GM23338 (cell line): Measurements from ENCODE around the gene SLC13A4. TPM values are rescaled to one million over a fixed set of nuclear protein-coding genes. Genes with fewer than 3 reads are reported as not detected.
"Not testable (repeated sequence)": the region's sequence is repeated elsewhere in the genome, so short reads cannot be mapped to it uniquely, and the experiment has no call there.

Source experiments
- ATAC-seq: fragments of 200-7000 bp; cut with Tn5 transposase; 3 replicates; pipeline ENCODE4 v1.9.1; 2020
- DNase-seq: peaks from one replicate; pipeline ENCODE4 v3.0.0-alpha.2; 2015; ENCODE audit warnings: low spot score
- H2AFZ ChIP-seq: fragments of 200-600 bp; sonication (generic); 2 replicates; pipeline ENCODE4 v1.8.0; 2016; ENCODE audit warnings: antibody characterized with exemption, mild to moderate bottlenecking, moderate library complexity
- H3F3A ChIP-seq: fragments of 200-600 bp; sonication (generic); replicated peaks from 2 replicates; pipeline ENCODE4 v1.8.0; 2017; ENCODE audit warnings: antibody characterized with exemption, mixed run types, low read depth
- H3K27ac ChIP-seq: fragments of 200-600 bp; sonication (generic); 2 replicates; pipeline ENCODE4 v1.6.1; 2016; ENCODE audit warnings: low read depth
- H3K27me3 ChIP-seq: fragments of 200-600 bp; sonication (generic); 2 replicates; pipeline ENCODE4 v1.8.0; 2016; ENCODE audit warnings: mild to moderate bottlenecking, mixed run types, moderate library complexity; ENCODE audit not compliant: insufficient read depth
- H3K36me3 ChIP-seq: fragments of 200-600 bp; sonication (generic); 2 replicates; pipeline ENCODE4 v1.8.0; 2016; ENCODE audit warnings: mild to moderate bottlenecking; ENCODE audit not compliant: insufficient read depth
- H3K4me1 ChIP-seq: fragments of 200-600 bp; sonication (generic); 2 replicates; pipeline ENCODE4 v1.8.0; 2016; ENCODE audit warnings: mild to moderate bottlenecking, moderate library complexity; ENCODE audit not compliant: insufficient read depth
- H3K4me2 ChIP-seq: fragments of 200-600 bp; sonication (generic); 2 replicates; pipeline ENCODE4 v1.7.1; 2017; ENCODE audit warnings: mixed run types
- H3K4me3 ChIP-seq: fragments of 200-600 bp; sonication (generic); 2 replicates; pipeline ENCODE4 v1.6.1; 2016; ENCODE audit warnings: mixed run types
- H3K79me2 ChIP-seq: fragments of 200-600 bp; sonication (generic); replicated peaks from 2 replicates; pipeline ENCODE4 v1.8.0; 2017; ENCODE audit warnings: mild to moderate bottlenecking; ENCODE audit not compliant: insufficient read depth
- H3K9me2 ChIP-seq: fragments of 200-600 bp; sonication (generic); 2 replicates; pipeline ENCODE4 v1.8.0; 2017; ENCODE audit not compliant: insufficient read depth
- H4K20me1 ChIP-seq: fragments of 200-600 bp; sonication (generic); replicated peaks from 2 replicates; pipeline ENCODE4 v1.8.0; 2017; ENCODE audit warnings: mild to moderate bottlenecking; ENCODE audit not compliant: insufficient read depth
- H3K27ac Mint-ChIP-seq: 2 replicates; pipeline ENCODE4 v1.8.0; 2020; ENCODE audit warnings: inconsistent platforms, mild to moderate bottlenecking, moderate library complexity, mixed read lengths
- H3K27me3 Mint-ChIP-seq: 3 replicates; pipeline ENCODE4 v1.8.0; 2022; ENCODE audit warnings: low read depth, mild to moderate bottlenecking, moderate library complexity, mixed read lengths, inconsistent platforms; ENCODE audit not compliant: insufficient read depth, poor library complexity
- H3K36me3 Mint-ChIP-seq: 3 replicates; pipeline ENCODE4 v1.8.0; 2021; ENCODE audit warnings: low read depth, mild to moderate bottlenecking, inconsistent platforms, moderate library complexity, mixed read lengths
- H3K4me1 Mint-ChIP-seq: 3 replicates; pipeline ENCODE4 v1.8.0; 2020; ENCODE audit warnings: mild to moderate bottlenecking, inconsistent platforms, mixed read lengths
- H3K4me3 Mint-ChIP-seq: 3 replicates; pipeline ENCODE4 v1.8.0; 2021; ENCODE audit warnings: moderate library complexity, mild to moderate bottlenecking, inconsistent platforms, mixed read lengths
- H3K9me3 Mint-ChIP-seq: 3 replicates; pipeline ENCODE4 v1.8.0; 2020; ENCODE audit warnings: moderate library complexity, mild to moderate bottlenecking, inconsistent platforms, mixed read lengths
- CREB1 ChIP-seq: fragments of 250-450 bp; sonication (Bioruptor Pico); IDR thresholded peaks from 2 replicates; pipeline ENCODE4 v1.5.0; 2020; ENCODE audit warnings: low read depth, mild to moderate bottlenecking, moderate library complexity
- CTCF ChIP-seq, 2 experiments: fragments of 200-600 bp in 1 of 2; sonication (generic) in 1 of 2; conservative IDR thresholded peaks; 2 replicates each; pipeline versions ENCODE4 v1.5.1 to v1.6.1; 2016 to 2017; ENCODE audit warnings: antibody characterized with exemption in 2 of 2, low read depth in 2 of 2, mild to moderate bottlenecking in 2 of 2, moderate library complexity in 1 of 2
- ETS1 ChIP-seq: IDR thresholded peaks from 2 replicates; pipeline ENCODE4 v1.6.1; 2016; ENCODE audit warnings: antibody characterized with exemption
- EZH2 ChIP-seq: fragments of 200-600 bp; sonication (generic); IDR thresholded peaks from one replicate; pipeline ENCODE4 v1.8.0; 2017; ENCODE audit warnings: antibody characterized with exemption, mild to moderate bottlenecking, low read depth; ENCODE audit not compliant: unreplicated experiment
- EZH2phosphoT487 ChIP-seq: fragments of 200-600 bp; sonication (generic); IDR thresholded peaks from one replicate; pipeline ENCODE4 v1.8.1; 2018; ENCODE audit warnings: antibody characterized with exemption; ENCODE audit not compliant: unreplicated experiment
- JUNB ChIP-seq: IDR thresholded peaks from one replicate; pipeline ENCODE4 v1.6.1; 2016; ENCODE audit warnings: antibody characterized with exemption; ENCODE audit not compliant: unreplicated experiment
- NANOG ChIP-seq: IDR thresholded peaks from 2 replicates; pipeline ENCODE4 v1.6.1; 2016; ENCODE audit warnings: antibody characterized with exemption, borderline replicate concordance
- POLR2AphosphoS5 ChIP-seq: IDR thresholded peaks from 2 replicates; pipeline ENCODE4 v1.6.1; 2016; ENCODE audit warnings: antibody characterized with exemption, low read depth
- REST ChIP-seq: IDR thresholded peaks from one replicate; pipeline ENCODE4 v1.6.1; 2018; ENCODE audit warnings: antibody characterized with exemption; ENCODE audit not compliant: unreplicated experiment
- STAT1 ChIP-seq: IDR thresholded peaks from one replicate; pipeline ENCODE4 v1.6.1; 2016; ENCODE audit warnings: antibody characterized with exemption; ENCODE audit not compliant: unreplicated experiment
- ZNF114 ChIP-seq: fragments of 250-450 bp; sonication (Bioruptor Pico); IDR thresholded peaks from 2 replicates; pipeline ENCODE4 v1.5.0; 2020; ENCODE audit warnings: mild to moderate bottlenecking, moderate library complexity
- ZNF331 ChIP-seq: fragments of 250-450 bp; sonication (Bioruptor Pico); IDR thresholded peaks from 2 replicates; pipeline ENCODE4 v1.5.0; 2020; ENCODE audit warnings: low read depth, mild to moderate bottlenecking, moderate library complexity
- polyA plus RNA-seq: library from polyadenylated mRNA; unstranded; fragments of >200 nt; fragmentation: Nextera tagmentation; extraction: Ambion mirVana; gene quantifications from 2 replicates; pipeline ENCODE4 v1.2.1, GENCODE V29; 2016
- total RNA-seq: library from RNA; depleted of rRNA; stranded (reverse); fragments of >200 nt; shearing (Covaris generic); gene quantifications from 2 replicates; pipeline ENCODE4 v1.2.3, GENCODE V29; 2014

SLC13A4 gene
- total and polyA plus RNA-seq, 2 experiments from 2014 or later, result 1.7 to 2.3 TPM

GRCh38 chr7:135693558-135693957 lies 34.4 kb downstream of the SLC13A4 start:
- Histone ChIP-seq H3K9me2 (no peaks in the 10 kb centered on the region), H3K4me1 (no peaks in the 10 kb centered on the region), H3K4me3 (no peak overlapping the region), H3K79me2 (no peaks in the 10 kb centered on the region), H3K27ac (no peak overlapping the region), H3K4me2 (no peak overlapping the region), H3K27me3 (no peaks in the 10 kb centered on the region), H4K20me1 (0 out of 2 replicates have a peak, but pooled peaks cover 5% of the 10 kb centered on the region), H3K36me3 (no peaks in the 10 kb centered on the region), H3F3A (no peaks in the 10 kb centered on the region), H2AFZ (no peak overlapping the region)
- Mint-ChIP-seq H3K4me3 (no peak overlapping the region), H3K9me3 (no peaks in the 10 kb centered on the region), H3K27ac (no peak overlapping the region), H3K4me1 (peaks cover 5% of the 10 kb centered on the region), H3K27me3 (peaks cover 5% of the 10 kb centered on the region), H3K36me3 (peaks cover 5% of the 10 kb centered on the region; the same call in 1 of the 3 replicates)
- TF ChIP-seq NANOG (no peak), ZNF114 (no peak), CREB1 (CRISPR knock-in tag) (no peak), EZH2 (no peak), POLR2AphosphoS5 (no peak), STAT1 (no peak), JUNB (no peak)
- no peak for ATAC-seq
- no peak for DNase-seq

GRCh38 chr7:135692606-135693005 lies 35.4 kb downstream of the SLC13A4 start:
- not testable (repeated sequence) for H3K4me3 ChIP-seq, H3K9me3 Mint-ChIP-seq, H3K4me1 ChIP-seq, H3K36me3 ChIP-seq, H3K27me3 ChIP-seq, H3K4me2 ChIP-seq, H2AFZ ChIP-seq, H3K79me2 ChIP-seq, H3K36me3 Mint-ChIP-seq, H3K4me3 Mint-ChIP-seq, DNase-seq, ATAC-seq, H3K27ac Mint-ChIP-seq, H3K27me3 Mint-ChIP-seq, H3F3A ChIP-seq, H3K27ac ChIP-seq, H3K4me1 Mint-ChIP-seq, H3K9me2 ChIP-seq, H4K20me1 ChIP-seq

- Mint-ChIP-seq H3K4me3 (no peak overlapping the region), H3K4me1 (no peaks in the 10 kb centered on the region), H3K27ac (no peak overlapping the region), H3K27me3 (no peaks in the 10 kb centered on the region), H3K36me3 (peaks cover 5% of the 10 kb centered on the region; the same call in 1 of the 3 replicates), H3K9me3 (no peaks in the 10 kb centered on the region)
- Histone ChIP-seq H3F3A (no peaks in the 10 kb centered on the region), H3K36me3 (no peaks in the 10 kb centered on the region), H3K27me3 (no peaks in the 10 kb centered on the region), H3K4me1 (no peaks in the 10 kb centered on the region), H3K4me3 (no peak overlapping the region), H4K20me1 (0 out of 2 replicates have a peak, but pooled peaks cover 5% of the 10 kb centered on the region), H3K9me2 (no peaks in the 10 kb centered on the region), H2AFZ (no peak overlapping the region), H3K27ac (no peak overlapping the region), H3K4me2 (no peak overlapping the region), H3K79me2 (no peaks in the 10 kb centered on the region)
- DNase-seq, result no peak
- no peak for ATAC-seq
- TF ChIP-seq ZNF114, result no peak
- no peak for TF ChIP-seq ZNF331 (CRISPR knock-in tag)
- TF ChIP-seq EZH2phosphoT487, result no peak
- TF ChIP-seq EZH2, result no peak
- no peak for TF ChIP-seq STAT1
- no peak for TF ChIP-seq ETS1
- TF ChIP-seq CTCF (conservative IDR thresholded peaks at IDR 0.05; ENCODE audit: low read depth in 2 of 2), result no peak
- TF ChIP-seq NANOG, result no peak
- no peak for TF ChIP-seq CREB1 (CRISPR knock-in tag)
- TF ChIP-seq JUNB, result no peak
- no peak for TF ChIP-seq REST
These were observed 35.9 kb downstream of the SLC13A4 start for GRCh38 chr7:135692055-135692454.
